Lower leg skin (tissue), 4 donors: Measurements from ENCODE around the gene LAD1. TPM values are rescaled to one million over a fixed set of nuclear protein-coding genes. Genes with fewer than 3 reads are reported as not detected.

Experiments
- DNase-seq, 2 donors: peaks; one replicate each; pipeline ENCODE4 v3.0.0-alpha.2; 2019; ENCODE audit warnings: low spot score in 2 of 2
- H3K4me3 ChIP-seq: fragments of 200-600 bp; sonication (generic); 2 replicates; pipeline ENCODE4 v1.5.1; 2017; ENCODE audit warnings: mild to moderate bottlenecking, low read depth; ENCODE audit not compliant: poor library complexity, severe bottlenecking
- CTCF ChIP-seq, 3 donors: fragments of 450-650 bp; IDR thresholded peaks; one replicate each; pipeline ENCODE4 v1.5.1; 2016; ENCODE audit warnings: antibody characterized with exemption in 3 of 3, mild to moderate bottlenecking in 3 of 3, moderate library complexity in 2 of 3
- POLR2A ChIP-seq, 2 donors: fragments of 450-650 bp; IDR thresholded peaks; one replicate each; pipeline ENCODE4 v1.6.1; 2016 to 2017; ENCODE audit warnings: antibody characterized with exemption in 2 of 2, mild to moderate bottlenecking in 1 of 2, moderate library complexity in 1 of 2
- WGBS, 2 donors: methylation state at CpG; one replicate each; pipeline ENCODE4 v1.1.5; 2018; 5-methylcytosine and 5-hydroxymethylcytosine counted together
- intact Hi-C: fragments of 100-400 bp; cut with DNase I; formaldehyde crosslinking; loops from one replicate; pipeline ENCODE4 v1.15.0; 2023; ENCODE audit warnings: low total_unique reads
- total RNA-seq, 4 donors: library from RNA; depleted of rRNA; stranded (reverse); fragments of >200 nt; gene quantifications; one replicate each; pipeline ENCODE4 v1.1.0, GENCODE V29; 2016

LAD1 gene
- total RNA-seq, 4 donors from 2014 or later = 271 to 336 (median 291) TPM

DNA sequence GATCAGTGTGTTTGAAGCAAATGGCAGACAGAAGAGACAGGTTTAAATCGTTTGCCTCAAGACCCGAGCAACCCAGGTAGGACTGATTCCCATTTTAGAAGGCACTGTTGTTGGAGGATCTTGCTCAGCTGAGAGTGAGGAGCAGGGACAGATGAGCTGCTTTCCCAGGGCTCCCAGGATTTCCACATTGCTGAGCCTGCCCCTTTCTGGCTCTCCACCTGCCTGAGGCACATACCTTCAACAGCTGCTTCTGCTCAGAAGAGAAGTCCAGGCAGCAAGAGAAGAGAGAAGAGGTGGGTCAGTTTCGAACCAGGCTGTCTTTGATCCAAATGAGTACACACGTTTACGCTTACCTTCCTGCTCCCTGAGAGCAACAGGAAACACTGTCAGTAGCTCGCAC is 27.3 kb downstream of the LAD1 start:
- intact Hi-C loops = no loop called here

GRCh38 chr1:201371276-201371675 is 27.8 kb downstream of the LAD1 start:
- 86 to 90% methylated on average over 9 of the region's 9 CpGs for WGBS, 2 donors
- intact Hi-C loops = no loop called here
- DNase-seq = no peak

More for the DNA sequence above, 27.3 kb downstream of the LAD1 start:
- DNase-seq = no peak
- 61 to 75% methylated on average over 6 of the region's 6 CpGs for WGBS, 2 donors
- H3K4me3 ChIP-seq = no peak overlapping the region
- TF ChIP-seq POLR2A (IDR thresholded peaks at IDR 0.05) (no peak), CTCF (IDR thresholded peaks at IDR 0.05) (no peak)

GRCh38 chr1:201370500-201370899 is 28.6 kb downstream of the LAD1 start:
- intact Hi-C loops = no loop called here
- no peak for DNase-seq
- TF ChIP-seq POLR2A (IDR thresholded peaks at IDR 0.05) (no peak), CTCF (IDR thresholded peaks at IDR 0.05) (no peak)
- no peak overlapping the region for H3K4me3 ChIP-seq
- 56 to 75% methylated on average over 3 of the region's 3 CpGs for WGBS, 2 donors

More at GRCh38 chr1:201371276-201371675, 27.8 kb downstream of the LAD1 start:
- TF ChIP-seq POLR2A (IDR thresholded peaks at IDR 0.05) (no peak), CTCF (IDR thresholded peaks at IDR 0.05) (no peak)
- H3K4me3 ChIP-seq = no peak overlapping the region

DNA sequence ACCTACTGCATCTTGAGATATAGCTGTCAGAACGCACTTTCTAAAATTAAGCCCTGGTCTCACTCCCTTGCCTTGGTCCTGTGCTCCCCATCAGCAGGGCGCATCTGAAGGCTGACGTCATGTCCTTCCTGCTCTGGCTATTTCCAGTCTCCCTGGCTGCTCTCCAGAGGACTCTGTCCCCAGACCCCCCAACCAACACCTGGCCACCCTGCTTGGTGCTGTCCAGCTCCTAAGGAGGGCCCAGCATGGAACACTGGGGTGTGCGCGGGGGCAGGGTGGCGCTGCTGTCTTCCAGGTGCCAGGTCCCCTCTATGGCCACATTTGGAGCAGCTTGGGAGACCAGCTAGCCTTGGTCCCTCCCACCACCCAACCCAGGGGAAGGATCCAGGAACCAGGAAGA is 29.9 kb downstream of the LAD1 start:
- intact Hi-C loops = no loop called here
- WGBS, 2 donors = 62 to 80% methylated on average over 3 to 6 of the region's 6 CpGs
- no peak for DNase-seq
- no peak overlapping the region for H3K4me3 ChIP-seq
- TF ChIP-seq CTCF (IDR thresholded peaks at IDR 0.05) = no peak
- no peak for TF ChIP-seq POLR2A (IDR thresholded peaks at IDR 0.05)

DNA sequence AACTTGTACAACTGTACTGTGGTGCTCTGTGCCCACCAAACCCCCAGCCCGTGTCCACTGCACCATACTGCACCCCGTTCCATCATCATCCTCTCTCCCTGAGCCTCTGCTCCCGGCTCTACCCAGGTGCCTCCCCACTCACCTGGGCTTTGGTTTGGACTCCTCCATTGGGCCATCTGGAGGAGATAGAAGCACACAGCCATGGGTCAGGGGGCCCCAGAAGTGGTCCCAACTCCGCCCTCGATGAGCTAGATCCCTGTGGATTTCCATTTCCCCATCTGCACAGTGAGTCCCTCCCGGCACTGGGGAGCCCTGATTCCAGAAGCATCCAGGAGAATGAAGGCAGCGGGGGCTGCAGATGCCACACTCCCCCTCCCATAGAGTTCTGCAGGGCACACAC is 32.4 kb downstream of the LAD1 start:
- TF ChIP-seq CTCF (IDR thresholded peaks at IDR 0.05) (no peak), POLR2A (IDR thresholded peaks at IDR 0.05) (no peak)
- intact Hi-C loops = no loop called here

DNA sequence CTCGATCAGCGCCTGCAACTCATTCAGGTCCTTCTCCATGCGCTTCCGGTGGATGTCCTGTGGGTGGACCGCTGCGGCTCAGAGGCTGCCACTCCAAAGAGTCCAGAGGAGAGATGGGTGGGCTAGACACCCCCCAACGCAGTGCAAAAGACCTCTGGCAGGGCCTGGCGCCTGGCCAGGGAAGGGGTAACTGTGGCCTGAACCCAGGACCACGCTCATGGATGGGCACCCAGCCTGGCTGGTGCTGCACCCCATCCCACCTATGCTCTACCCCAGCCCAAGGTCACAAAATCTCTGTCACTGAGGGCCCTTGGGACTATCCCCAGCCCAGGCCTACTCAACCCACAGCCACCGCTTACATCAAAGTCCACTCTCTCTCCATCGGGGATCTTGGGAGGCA is 33.9 kb downstream of the LAD1 start:
- H3K4me3 ChIP-seq = no peak overlapping the region
- intact Hi-C loops = no loop called here
- WGBS, 2 donors = 76 to 87% methylated on average over 11 of the region's 11 CpGs
- TF ChIP-seq POLR2A (IDR thresholded peaks at IDR 0.05) (no peak), CTCF (IDR thresholded peaks at IDR 0.05) (no peak)
- no peak for DNase-seq

More for the DNA sequence above, 32.4 kb downstream of the LAD1 start:
- DNase-seq = no peak
- WGBS, 2 donors = 78 to 81% methylated on average over 7 of the region's 7 CpGs
- H3K4me3 ChIP-seq = no peak overlapping the region
